Cardiac muscle cell (in vitro differentiated cells and primary cell): ENCODE data around the gene CHST12. TPM values are rescaled to one million over a fixed set of nuclear protein-coding genes. Genes with fewer than 3 reads are reported as not detected.
"Not testable (repeated sequence)": the region's sequence is repeated elsewhere in the genome, so short reads cannot be mapped to it uniquely, and the experiment has no call there.

ENCODE experiments used
- DNase-seq, 2 donors: peaks; one replicate each; pipeline versions ENCODE4 v3.0.0 to v3.0.0-alpha.2; 2010 to 2017; ENCODE audit warnings: low read depth in 1 of 2, low spot score in 1 of 2
- H3K27ac ChIP-seq: fragments of 200-600 bp; sonication (generic); 2 replicates; pipeline ENCODE4 v1.5.1; 2016
- H3K27me3 ChIP-seq: fragments of 200-600 bp; sonication (generic); 2 replicates; pipeline ENCODE4 v1.6.0; 2016; ENCODE audit warnings: control low read depth
- H3K36me3 ChIP-seq: fragments of 200-600 bp; sonication (generic); 2 replicates; pipeline ENCODE4 v1.5.1; 2016; ENCODE audit warnings: control low read depth
- H3K4me1 ChIP-seq: fragments of 200-600 bp; sonication (generic); 2 replicates; pipeline ENCODE4 v1.8.1; 2017; ENCODE audit warnings: low read depth, mild to moderate bottlenecking, mixed run types
- H3K4me3 ChIP-seq: fragments of 200-600 bp; sonication (generic); 2 replicates; pipeline ENCODE4 v1.5.1; 2016; ENCODE audit warnings: mild to moderate bottlenecking
- H3K9me3 ChIP-seq: fragments of 200-600 bp; sonication (generic); 2 replicates; pipeline ENCODE4 v1.5.1; 2017; ENCODE audit warnings: low read depth, mild to moderate bottlenecking, control low read depth
- polyA plus RNA-seq: library from polyadenylated mRNA; unstranded; fragments of >200 nt; fragmentation: Nextera tagmentation; extraction: Ambion mirVana; gene quantifications from 2 replicates; pipeline ENCODE4 v1.2.1, GENCODE V29; 2016
- total RNA-seq: library from RNA; depleted of rRNA; stranded (reverse); fragments of >200 nt; gene quantifications from 2 replicates; pipeline ENCODE4 v1.2.3, GENCODE V29; 2016
- TF ChIP-seq, protein P1 (sequence below): IDR thresholded peaks from 2 replicates; pipeline ENCODE4 v1.5.1; 2012; ENCODE audit warnings: low read depth, mild to moderate bottlenecking, low read length

The CHST12 gene
- total and polyA plus RNA-seq, 2 experiments from 2014 or later = 25.6 to 26.8 TPM

GRCh38 chr7:2416650-2417049 is 13.2 kb downstream of the CHST12 start:
- DNase-seq = no peak
- TF ChIP-seq, protein P1, sequence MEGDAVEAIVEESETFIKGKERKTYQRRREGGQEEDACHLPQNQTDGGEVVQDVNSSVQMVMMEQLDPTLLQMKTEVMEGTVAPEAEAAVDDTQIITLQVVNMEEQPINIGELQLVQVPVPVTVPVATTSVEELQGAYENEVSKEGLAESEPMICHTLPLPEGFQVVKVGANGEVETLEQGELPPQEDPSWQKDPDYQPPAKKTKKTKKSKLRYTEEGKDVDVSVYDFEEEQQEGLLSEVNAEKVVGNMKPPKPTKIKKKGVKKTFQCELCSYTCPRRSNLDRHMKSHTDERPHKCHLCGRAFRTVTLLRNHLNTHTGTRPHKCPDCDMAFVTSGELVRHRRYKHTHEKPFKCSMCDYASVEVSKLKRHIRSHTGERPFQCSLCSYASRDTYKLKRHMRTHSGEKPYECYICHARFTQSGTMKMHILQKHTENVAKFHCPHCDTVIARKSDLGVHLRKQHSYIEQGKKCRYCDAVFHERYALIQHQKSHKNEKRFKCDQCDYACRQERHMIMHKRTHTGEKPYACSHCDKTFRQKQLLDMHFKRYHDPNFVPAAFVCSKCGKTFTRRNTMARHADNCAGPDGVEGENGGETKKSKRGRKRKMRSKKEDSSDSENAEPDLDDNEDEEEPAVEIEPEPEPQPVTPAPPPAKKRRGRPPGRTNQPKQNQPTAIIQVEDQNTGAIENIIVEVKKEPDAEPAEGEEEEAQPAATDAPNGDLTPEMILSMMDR = no peak
- no peaks in the 10 kb centered on the region for H3K36me3 ChIP-seq
- H3K27me3 ChIP-seq = no peaks in the 10 kb centered on the region
- H3K9me3 ChIP-seq = no peaks in the 10 kb centered on the region
- H3K27ac ChIP-seq = no peak overlapping the region
- no peaks in the 10 kb centered on the region for H3K4me1 ChIP-seq
- no peak overlapping the region for H3K4me3 ChIP-seq

DNA sequence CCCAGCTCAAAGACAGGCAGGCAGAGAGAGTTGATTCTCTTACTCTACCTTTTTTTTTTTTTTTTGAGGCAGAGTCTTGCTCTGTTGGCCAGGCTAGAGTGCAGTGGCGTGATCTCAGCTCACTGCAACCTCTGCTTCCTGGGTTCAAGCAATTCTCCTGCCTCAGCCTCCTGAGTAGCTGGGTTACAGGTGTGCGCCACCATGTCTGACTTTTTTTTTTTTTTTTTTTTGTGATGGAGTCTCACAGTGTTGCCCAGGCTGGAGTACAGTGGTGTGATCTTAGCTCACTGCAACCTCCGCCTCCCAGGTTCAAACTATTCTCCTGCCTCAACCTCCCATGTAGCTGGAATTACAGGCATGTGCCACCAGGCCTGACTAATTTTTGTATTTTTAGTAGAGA is 13.8 kb downstream of the CHST12 start:
- not testable (repeated sequence) for DNase-seq, H3K4me3 ChIP-seq, H3K36me3 ChIP-seq, H3K4me1 ChIP-seq, H3K27me3 ChIP-seq, H3K9me3 ChIP-seq, H3K27ac ChIP-seq

- H3K27ac ChIP-seq = no peak overlapping the region
- no peaks in the 10 kb centered on the region for H3K36me3 ChIP-seq
- no peaks in the 10 kb centered on the region for H3K9me3 ChIP-seq
- no peak overlapping the region for H3K4me3 ChIP-seq
- no peaks in the 10 kb centered on the region for H3K27me3 ChIP-seq
- DNase-seq = no peak
- H3K4me1 ChIP-seq = no peaks in the 10 kb centered on the region
- TF ChIP-seq, protein P1 = no peak
Measured at GRCh38 chr7:2417981-2418481, 14.6 kb downstream of the CHST12 start.

GRCh38 chr7:2420216-2420933 is 17.0 kb downstream of the CHST12 start:
- H3K9me3 ChIP-seq = no peaks in the 10 kb centered on the region
- no peak for DNase-seq

GRCh38 chr7:2421943-2422310 is 18.5 kb downstream of the CHST12 start:
- no peaks in the 10 kb centered on the region for H3K4me1 ChIP-seq
- H3K9me3 ChIP-seq = no peaks in the 10 kb centered on the region
- no peak overlapping the region for H3K27ac ChIP-seq
- H3K27me3 ChIP-seq = no peaks in the 10 kb centered on the region
- no peaks in the 10 kb centered on the region for H3K36me3 ChIP-seq
- no peak for DNase-seq
- TF ChIP-seq, protein P1 = no peak
- H3K4me3 ChIP-seq = no peak overlapping the region

More at GRCh38 chr7:2420216-2420933, 17.0 kb downstream of the CHST12 start:
- no peaks in the 10 kb centered on the region for H3K36me3 ChIP-seq
- no peaks in the 10 kb centered on the region for H3K4me1 ChIP-seq
- no peak overlapping the region for H3K4me3 ChIP-seq
- TF ChIP-seq, protein P1 = no peak
- no peaks in the 10 kb centered on the region for H3K27me3 ChIP-seq
- H3K27ac ChIP-seq = no peak overlapping the region

DNA sequence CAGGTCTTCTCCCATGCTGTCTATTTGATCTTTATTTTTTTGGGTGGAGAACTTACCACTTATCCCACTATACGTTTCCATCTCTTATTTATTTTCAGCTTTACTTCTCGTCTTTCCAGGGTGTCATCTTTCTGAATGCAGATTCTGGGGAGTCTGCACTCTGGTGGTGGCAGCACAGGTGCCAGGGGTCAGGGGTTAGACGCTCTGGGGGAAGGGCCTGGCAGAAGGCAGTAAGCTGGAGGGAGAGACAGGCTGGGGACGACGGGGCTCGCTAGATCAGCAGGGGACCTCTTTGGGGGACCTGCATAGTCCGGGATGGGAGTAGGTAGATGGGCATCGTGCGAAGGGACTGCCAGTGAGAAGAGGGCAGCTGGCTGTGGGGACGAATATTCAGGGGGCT is 22.3 kb downstream of the CHST12 start:
- Histone ChIP-seq H3K27me3 (no peaks in the 10 kb centered on the region), H3K36me3 (no peaks in the 10 kb centered on the region), H3K27ac (no peak overlapping the region), H3K4me3 (no peak overlapping the region), H3K9me3 (no peaks in the 10 kb centered on the region), H3K4me1 (no peaks in the 10 kb centered on the region)
- TF ChIP-seq, protein P1 = no peak
- no peak for DNase-seq
